Osteocyte (in vitro differentiated cells): Measurements from ENCODE around the gene NTRK2. TPM values are rescaled to one million over a fixed set of nuclear protein-coding genes. Genes with fewer than 3 reads are reported as not detected.

Source experiments
- DNase-seq: peaks from one replicate; pipeline ENCODE4 v3.0.0; 2021; ENCODE audit warnings: mixed read lengths; ENCODE audit not compliant: unreplicated experiment; ENCODE audit errors: extremely low spot score
- H3K27ac Mint-ChIP-seq: one replicate; pipeline ENCODE4 v1.8.0; 2021; ENCODE audit warnings: mild to moderate bottlenecking, mixed read lengths; ENCODE audit not compliant: unreplicated experiment
- H3K27me3 Mint-ChIP-seq: one replicate; pipeline ENCODE4 v1.8.0; 2021; ENCODE audit warnings: mixed read lengths; ENCODE audit not compliant: unreplicated experiment
- H3K36me3 Mint-ChIP-seq: one replicate; pipeline ENCODE4 v1.8.0; 2021; ENCODE audit warnings: mixed read lengths; ENCODE audit not compliant: unreplicated experiment
- H3K4me1 Mint-ChIP-seq: one replicate; pipeline ENCODE4 v1.8.0; 2021; ENCODE audit warnings: mixed read lengths; ENCODE audit not compliant: unreplicated experiment
- H3K4me3 Mint-ChIP-seq: one replicate; pipeline ENCODE4 v1.8.0; 2021; ENCODE audit warnings: mild to moderate bottlenecking, moderate library complexity, mixed read lengths; ENCODE audit not compliant: unreplicated experiment
- H3K9me3 Mint-ChIP-seq: one replicate; pipeline ENCODE4 v1.8.0; 2021; ENCODE audit warnings: mixed read lengths; ENCODE audit not compliant: unreplicated experiment
- CTCF ChIP-seq: fragments of 200-600 bp; sonication (generic); IDR thresholded peaks from 2 replicates; pipeline ENCODE4 v1.5.0; 2021; ENCODE audit warnings: antibody characterized with exemption, mild to moderate bottlenecking, moderate library complexity
- total RNA-seq: library from RNA; stranded (reverse); gene quantifications from 2 replicates; pipeline ENCODE4 v1.2.1, GENCODE V29; 2021

NTRK2 gene
- total RNA-seq, 1 donor from 2014 or later, result 29.4 TPM

GRCh38 chr9:84862308-84862707 lies 192.8 kb downstream of the NTRK2 start:
- Mint-ChIP-seq H3K4me3 (no peak overlapping the region), H3K27ac (no peak overlapping the region), H3K36me3 (no peaks in the 10 kb centered on the region), H3K9me3 (no peaks in the 10 kb centered on the region), H3K4me1 (peaks cover 36% of the 10 kb centered on the region), H3K27me3 (no peaks in the 10 kb centered on the region)
- no peak for TF ChIP-seq CTCF
- no peak for DNase-seq

- no peak overlapping the region for H3K27ac Mint-ChIP-seq
Observed at GRCh38 chr9:84862810-84863287, 193.3 kb downstream of the NTRK2 start.

GRCh38 chr9:84863372-84863771 lies 193.8 kb downstream of the NTRK2 start:
- DNase-seq, result no peak

More at GRCh38 chr9:84862810-84863287, 193.3 kb downstream of the NTRK2 start:
- no peak for DNase-seq
- Mint-ChIP-seq H3K36me3 (no peaks in the 10 kb centered on the region), H3K4me1 (peaks cover 32% of the 10 kb centered on the region), H3K9me3 (no peaks in the 10 kb centered on the region), H3K4me3 (no peak overlapping the region), H3K27me3 (no peaks in the 10 kb centered on the region)
- no peak for TF ChIP-seq CTCF

DNA sequence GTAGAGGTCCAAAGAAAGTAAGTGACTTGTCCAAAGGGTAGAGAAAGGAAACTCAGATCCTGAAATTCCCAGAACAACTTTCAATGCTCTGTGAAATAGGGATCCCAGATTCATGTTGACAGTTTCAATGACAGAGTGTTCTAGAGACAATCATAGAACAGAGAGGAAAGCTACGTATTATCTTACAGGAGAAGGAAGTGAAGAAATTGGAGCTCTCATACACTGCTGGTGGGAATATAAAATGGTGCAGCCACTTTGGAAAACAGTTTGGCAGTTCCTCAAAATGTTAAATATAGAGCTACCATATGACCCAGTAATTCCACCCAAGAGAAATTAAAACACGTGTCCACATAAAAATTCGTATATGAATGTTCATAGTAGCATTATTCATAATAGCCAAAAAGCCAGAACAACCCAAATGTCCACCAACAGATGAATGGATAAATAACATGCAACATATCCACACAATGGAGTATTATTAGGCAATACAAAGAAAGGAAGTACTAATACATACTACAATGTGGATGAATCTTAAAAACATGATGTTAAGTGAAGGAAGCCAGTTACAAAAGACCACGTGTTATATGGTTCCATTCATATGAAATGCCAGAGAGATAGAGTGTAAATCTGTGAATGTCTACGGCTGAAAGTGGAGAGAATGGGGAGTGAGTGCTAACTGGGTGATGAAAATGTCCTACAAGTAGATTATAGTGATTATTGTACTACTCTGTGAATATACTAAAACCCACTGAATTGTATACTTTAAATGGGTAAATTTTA lies 197.1 kb downstream of the NTRK2 start:
- Mint-ChIP-seq H3K9me3 (no peaks in the 10 kb centered on the region), H3K4me3 (no peak overlapping the region), H3K27me3 (no peaks in the 10 kb centered on the region), H3K4me1 (peaks cover 8% of the 10 kb centered on the region), H3K27ac (no peak overlapping the region), H3K36me3 (no peaks in the 10 kb centered on the region)
- no peak for DNase-seq
- TF ChIP-seq CTCF, result no peak

More at GRCh38 chr9:84863372-84863771, 193.8 kb downstream of the NTRK2 start:
- Mint-ChIP-seq H3K27me3 (no peaks in the 10 kb centered on the region), H3K4me1 (peaks cover 29% of the 10 kb centered on the region), H3K36me3 (no peaks in the 10 kb centered on the region), H3K27ac (no peak overlapping the region), H3K4me3 (no peak overlapping the region), H3K9me3 (no peaks in the 10 kb centered on the region)
- no peak for TF ChIP-seq CTCF

- Mint-ChIP-seq H3K27ac (no peak overlapping the region), H3K9me3 (no peaks in the 10 kb centered on the region)
Observed at GRCh38 chr9:84867186-84867585, 197.7 kb downstream of the NTRK2 start.

More at GRCh38 chr9:84867186-84867585, 197.7 kb downstream of the NTRK2 start:
- Mint-ChIP-seq H3K27me3 (no peaks in the 10 kb centered on the region), H3K36me3 (no peaks in the 10 kb centered on the region), H3K4me1 (peaks cover 7% of the 10 kb centered on the region), H3K4me3 (no peak overlapping the region)
- no peak for TF ChIP-seq CTCF
- no peak for DNase-seq
